Gastrocnemius medialis (tissue), 4 donors: Measurements from ENCODE around the gene NHLRC3.

Source experiments
- POLR2A ChIP-seq, 2 donors: fragments of 450-650 bp; IDR thresholded peaks; one replicate each; pipeline ENCODE4 v1.6.1; 2017; ENCODE audit warnings: antibody characterized with exemption in 2 of 2, mild to moderate bottlenecking in 2 of 2, moderate library complexity in 2 of 2
- TF ChIP-seq, protein P1 (sequence below), 5 experiments: fragments of 450-650 bp in 3 of 5; fragments of 200-600 bp in 2 of 5; sonication (generic) in 2 of 5; IDR thresholded peaks in 4 of 5; conservative IDR thresholded peaks in 1 of 5; 1 replicate in 4 of 5; 2 replicates in 1 of 5; pipeline ENCODE4 v1.5.1; 2016 to 2019; ENCODE audit warnings: antibody characterized with exemption in 5 of 5, mild to moderate bottlenecking in 3 of 5, moderate library complexity in 3 of 5

- TF ChIP-seq, protein P1, sequence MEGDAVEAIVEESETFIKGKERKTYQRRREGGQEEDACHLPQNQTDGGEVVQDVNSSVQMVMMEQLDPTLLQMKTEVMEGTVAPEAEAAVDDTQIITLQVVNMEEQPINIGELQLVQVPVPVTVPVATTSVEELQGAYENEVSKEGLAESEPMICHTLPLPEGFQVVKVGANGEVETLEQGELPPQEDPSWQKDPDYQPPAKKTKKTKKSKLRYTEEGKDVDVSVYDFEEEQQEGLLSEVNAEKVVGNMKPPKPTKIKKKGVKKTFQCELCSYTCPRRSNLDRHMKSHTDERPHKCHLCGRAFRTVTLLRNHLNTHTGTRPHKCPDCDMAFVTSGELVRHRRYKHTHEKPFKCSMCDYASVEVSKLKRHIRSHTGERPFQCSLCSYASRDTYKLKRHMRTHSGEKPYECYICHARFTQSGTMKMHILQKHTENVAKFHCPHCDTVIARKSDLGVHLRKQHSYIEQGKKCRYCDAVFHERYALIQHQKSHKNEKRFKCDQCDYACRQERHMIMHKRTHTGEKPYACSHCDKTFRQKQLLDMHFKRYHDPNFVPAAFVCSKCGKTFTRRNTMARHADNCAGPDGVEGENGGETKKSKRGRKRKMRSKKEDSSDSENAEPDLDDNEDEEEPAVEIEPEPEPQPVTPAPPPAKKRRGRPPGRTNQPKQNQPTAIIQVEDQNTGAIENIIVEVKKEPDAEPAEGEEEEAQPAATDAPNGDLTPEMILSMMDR (IDR thresholded peaks at IDR 0.05 in 4 of 5, conservative IDR thresholded peaks at IDR 0.05 in 1 of 5), result no peak
- no peak for TF ChIP-seq POLR2A (IDR thresholded peaks at IDR 0.05)
Observed at GRCh38 chr13:39012608-39013007, 25.6 kb upstream of the NHLRC3 start.
